Measurements from ENCODE around the gene TTC9.

DNA sequence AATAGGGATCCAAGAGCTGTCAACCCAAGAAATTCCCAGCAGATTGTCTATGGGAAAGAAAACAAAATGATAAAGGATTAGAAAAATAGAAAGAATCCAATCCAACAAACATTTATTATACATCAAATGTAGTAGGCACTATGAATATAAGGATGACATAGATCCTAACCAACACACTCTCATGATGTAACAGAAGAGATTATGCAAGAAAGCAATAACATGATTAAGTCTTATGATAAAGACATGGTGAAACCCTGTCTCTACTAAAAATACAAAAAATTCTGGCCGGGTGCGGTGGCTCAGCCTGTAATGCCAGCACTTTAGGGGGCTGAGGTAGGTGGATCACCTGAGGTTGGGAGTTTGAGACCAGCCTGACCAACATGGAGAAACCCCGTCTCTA is 44.0 kb upstream of the TTC9 start:
- TF ChIP-seq NR2C2 (CRISPR knock-in tag; IDR thresholded peaks at IDR 0.05) (no peak), IRF2 (CRISPR knock-in tag; IDR thresholded peaks at IDR 0.05; ENCODE audit: borderline replicate concordance, low read depth) (no peak), NR3C1 (CRISPR knock-in tag; conservative IDR thresholded peaks at IDR 0.05; ENCODE audit: low read depth) (no peak), OVOL2 (CRISPR knock-in tag; IDR thresholded peaks at IDR 0.05; ENCODE audit: borderline replicate concordance) (no peak), JUN (CRISPR knock-in tag; IDR thresholded peaks at IDR 0.05) (no peak), JAZF1 (CRISPR knock-in tag; IDR thresholded peaks at IDR 0.05) (no peak), TP53 (CRISPR knock-in tag; IDR thresholded peaks at IDR 0.05) (no peak), ESRRA (CRISPR knock-in tag; IDR thresholded peaks at IDR 0.05; ENCODE audit: borderline replicate concordance) (no peak)
- TF ChIP-seq, protein P1, sequence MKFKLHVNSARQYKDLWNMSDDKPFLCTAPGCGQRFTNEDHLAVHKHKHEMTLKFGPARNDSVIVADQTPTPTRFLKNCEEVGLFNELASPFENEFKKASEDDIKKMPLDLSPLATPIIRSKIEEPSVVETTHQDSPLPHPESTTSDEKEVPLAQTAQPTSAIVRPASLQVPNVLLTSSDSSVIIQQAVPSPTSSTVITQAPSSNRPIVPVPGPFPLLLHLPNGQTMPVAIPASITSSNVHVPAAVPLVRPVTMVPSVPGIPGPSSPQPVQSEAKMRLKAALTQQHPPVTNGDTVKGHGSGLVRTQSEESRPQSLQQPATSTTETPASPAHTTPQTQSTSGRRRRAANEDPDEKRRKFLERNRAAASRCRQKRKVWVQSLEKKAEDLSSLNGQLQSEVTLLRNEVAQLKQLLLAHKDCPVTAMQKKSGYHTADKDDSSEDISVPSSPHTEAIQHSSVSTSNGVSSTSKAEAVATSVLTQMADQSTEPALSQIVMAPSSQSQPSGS (CRISPR knock-in tag; IDR thresholded peaks at IDR 0.05; ENCODE audit: borderline replicate concordance, low read depth): no peak
- TF ChIP-seq, protein P2, sequence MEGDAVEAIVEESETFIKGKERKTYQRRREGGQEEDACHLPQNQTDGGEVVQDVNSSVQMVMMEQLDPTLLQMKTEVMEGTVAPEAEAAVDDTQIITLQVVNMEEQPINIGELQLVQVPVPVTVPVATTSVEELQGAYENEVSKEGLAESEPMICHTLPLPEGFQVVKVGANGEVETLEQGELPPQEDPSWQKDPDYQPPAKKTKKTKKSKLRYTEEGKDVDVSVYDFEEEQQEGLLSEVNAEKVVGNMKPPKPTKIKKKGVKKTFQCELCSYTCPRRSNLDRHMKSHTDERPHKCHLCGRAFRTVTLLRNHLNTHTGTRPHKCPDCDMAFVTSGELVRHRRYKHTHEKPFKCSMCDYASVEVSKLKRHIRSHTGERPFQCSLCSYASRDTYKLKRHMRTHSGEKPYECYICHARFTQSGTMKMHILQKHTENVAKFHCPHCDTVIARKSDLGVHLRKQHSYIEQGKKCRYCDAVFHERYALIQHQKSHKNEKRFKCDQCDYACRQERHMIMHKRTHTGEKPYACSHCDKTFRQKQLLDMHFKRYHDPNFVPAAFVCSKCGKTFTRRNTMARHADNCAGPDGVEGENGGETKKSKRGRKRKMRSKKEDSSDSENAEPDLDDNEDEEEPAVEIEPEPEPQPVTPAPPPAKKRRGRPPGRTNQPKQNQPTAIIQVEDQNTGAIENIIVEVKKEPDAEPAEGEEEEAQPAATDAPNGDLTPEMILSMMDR (IDR thresholded peaks at IDR 0.05): no peak
- TF ChIP-seq, protein P3, sequence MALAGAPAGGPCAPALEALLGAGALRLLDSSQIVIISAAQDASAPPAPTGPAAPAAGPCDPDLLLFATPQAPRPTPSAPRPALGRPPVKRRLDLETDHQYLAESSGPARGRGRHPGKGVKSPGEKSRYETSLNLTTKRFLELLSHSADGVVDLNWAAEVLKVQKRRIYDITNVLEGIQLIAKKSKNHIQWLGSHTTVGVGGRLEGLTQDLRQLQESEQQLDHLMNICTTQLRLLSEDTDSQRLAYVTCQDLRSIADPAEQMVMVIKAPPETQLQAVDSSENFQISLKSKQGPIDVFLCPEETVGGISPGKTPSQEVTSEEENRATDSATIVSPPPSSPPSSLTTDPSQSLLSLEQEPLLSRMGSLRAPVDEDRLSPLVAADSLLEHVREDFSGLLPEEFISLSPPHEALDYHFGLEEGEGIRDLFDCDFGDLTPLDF (CRISPR knock-in tag; IDR thresholded peaks at IDR 0.05): no peak
- TF ChIP-seq, protein P4, sequence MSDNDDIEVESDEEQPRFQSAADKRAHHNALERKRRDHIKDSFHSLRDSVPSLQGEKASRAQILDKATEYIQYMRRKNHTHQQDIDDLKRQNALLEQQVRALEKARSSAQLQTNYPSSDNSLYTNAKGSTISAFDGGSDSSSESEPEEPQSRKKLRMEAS (CRISPR knock-in tag; IDR thresholded peaks at IDR 0.05): no peak
- TF ChIP-seq, protein P5, sequence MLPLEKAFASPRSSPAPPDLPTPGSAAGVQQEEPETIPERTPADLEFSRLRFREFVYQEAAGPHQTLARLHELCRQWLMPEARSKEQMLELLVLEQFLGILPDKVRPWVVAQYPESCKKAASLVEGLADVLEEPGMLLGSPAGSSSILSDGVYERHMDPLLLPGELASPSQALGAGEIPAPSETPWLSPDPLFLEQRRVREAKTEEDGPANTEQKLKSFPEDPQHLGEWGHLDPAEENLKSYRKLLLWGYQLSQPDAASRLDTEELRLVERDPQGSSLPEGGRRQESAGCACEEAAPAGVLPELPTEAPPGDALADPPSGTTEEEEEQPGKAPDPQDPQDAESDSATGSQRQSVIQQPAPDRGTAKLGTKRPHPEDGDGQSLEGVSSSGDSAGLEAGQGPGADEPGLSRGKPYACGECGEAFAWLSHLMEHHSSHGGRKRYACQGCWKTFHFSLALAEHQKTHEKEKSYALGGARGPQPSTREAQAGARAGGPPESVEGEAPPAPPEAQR (CRISPR knock-in tag; IDR thresholded peaks at IDR 0.05): no peak
- TF ChIP-seq, protein P6, sequence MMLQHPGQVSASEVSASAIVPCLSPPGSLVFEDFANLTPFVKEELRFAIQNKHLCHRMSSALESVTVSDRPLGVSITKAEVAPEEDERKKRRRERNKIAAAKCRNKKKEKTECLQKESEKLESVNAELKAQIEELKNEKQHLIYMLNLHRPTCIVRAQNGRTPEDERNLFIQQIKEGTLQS (CRISPR knock-in tag; conservative IDR thresholded peaks at IDR 0.05): no peak

Measured in WTC11 (cell line).